PC-9 (cell line): ENCODE results near the gene NR5A1. TPM values are rescaled to one million over a fixed set of nuclear protein-coding genes. Genes with fewer than 3 reads are reported as not detected.

Source experiments
- BruUV-seq: library from RNA; stranded (reverse); fragments of 400-500 nt; replicated peaks from 2 replicates; lab custom pipeline; 2021; lab: Mats Ljungman, UMichigan
- CTCF ChIA-PET: fragments of 300-600 bp; sonication (Branson Sonifier 250); formaldehyde crosslinking; loops from one replicate; lab custom pipeline; 2022; ENCODE audit warnings: antibody characterized with exemption; lab: Charles Lee
- POLR2A ChIA-PET: fragments of 300-600 bp; sonication (Branson Sonifier 250); formaldehyde crosslinking; loops from one replicate; lab custom pipeline; 2022; ENCODE audit warnings: antibody characterized with exemption; ENCODE audit not compliant: unreplicated experiment; lab: Charles Lee
- DNase-seq, 2 experiments: peaks; one replicate each; pipeline versions ENCODE4 v3.0.0 to v3.0.0-alpha.2; 2015 to 2022; ENCODE audit warnings: mixed read lengths in 1 of 2
- H2AFZ ChIP-seq: fragments of 200-600 bp; sonication (generic); 2 replicates; pipeline ENCODE4 v1.8.1; 2017; ENCODE audit warnings: antibody characterized with exemption
- H3F3A ChIP-seq: fragments of 200-600 bp; sonication (generic); 2 replicates; pipeline ENCODE4 v1.8.1; 2017; ENCODE audit warnings: antibody characterized with exemption, mild to moderate bottlenecking, low read depth; ENCODE audit not compliant: insufficient read depth
- H3K27ac ChIP-seq: fragments of 200-600 bp; sonication (generic); 2 replicates; pipeline ENCODE4 v1.6.1; 2016; ENCODE audit warnings: mixed run types
- H3K27me3 ChIP-seq: fragments of 200-600 bp; sonication (generic); 2 replicates; pipeline ENCODE4 v1.6.1; 2016; ENCODE audit warnings: low read depth, mixed run types; ENCODE audit not compliant: insufficient read depth
- H3K36me3 ChIP-seq: fragments of 200-600 bp; sonication (generic); 2 replicates; pipeline ENCODE4 v1.6.1; 2016; ENCODE audit warnings: low read depth, mixed run types
- H3K4me1 ChIP-seq: fragments of 200-600 bp; sonication (generic); replicated peaks from 2 replicates; pipeline ENCODE4 v1.6.1; 2016; ENCODE audit warnings: mixed run types; ENCODE audit not compliant: insufficient read depth
- H3K4me2 ChIP-seq: fragments of 200-600 bp; sonication (generic); 2 replicates; pipeline ENCODE4 v1.6.1; 2017; ENCODE audit warnings: mixed run types
- H3K4me3 ChIP-seq: fragments of 200-600 bp; sonication (generic); 2 replicates; pipeline ENCODE4 v1.6.1; 2016; ENCODE audit warnings: mixed run types
- H3K79me2 ChIP-seq: fragments of 200-600 bp; sonication (generic); 2 replicates; pipeline ENCODE4 v1.6.1; 2017; ENCODE audit warnings: low read depth, mixed run types
- H3K9me2 ChIP-seq: fragments of 200-600 bp; sonication (generic); 2 replicates; pipeline ENCODE4 v1.8.1; 2017; ENCODE audit warnings: mild to moderate bottlenecking; ENCODE audit not compliant: insufficient read depth
- H3K9me3 ChIP-seq: fragments of 200-600 bp; sonication (generic); 2 replicates; pipeline ENCODE4 v1.8.1; 2016; ENCODE audit warnings: low read depth; ENCODE audit not compliant: insufficient read depth
- H4K20me1 ChIP-seq: fragments of 200-600 bp; sonication (generic); 2 replicates; pipeline ENCODE4 v1.8.1; 2017; ENCODE audit not compliant: insufficient read depth
- EZH2 ChIP-seq: fragments of 200-600 bp; sonication (generic); IDR thresholded peaks from 2 replicates; pipeline ENCODE4 v1.8.0; 2017; ENCODE audit warnings: antibody characterized with exemption, low read depth
- intact Hi-C: fragments of 100-400 bp; cut with micrococcal nuclease; formaldehyde crosslinking; loops from one replicate; pipeline ENCODE4 v1.10.0; 2022; ENCODE audit not compliant: unreplicated experiment
- total RNA-seq: library from RNA; stranded (reverse); gene quantifications from 2 replicates; pipeline ENCODE4 v1.2.3, GENCODE V29; 2021
- TF ChIP-seq, protein P1 (sequence below): fragments of 200-600 bp; sonication (generic); conservative IDR thresholded peaks from 2 replicates; pipeline ENCODE4 v1.6.1; 2017; ENCODE audit warnings: mixed run types, antibody characterized with exemption, mild to moderate bottlenecking, moderate library complexity

Gene NR5A1
- total RNA-seq, 1 experiment from 2014 or later, result 0.15 TPM

GRCh38 chr9:124472770-124473169 lies 34.4 kb downstream of the NR5A1 start:
- no peaks in the 10 kb centered on the region for H3F3A ChIP-seq
- H3K4me3 ChIP-seq, result no peak overlapping the region

DNA sequence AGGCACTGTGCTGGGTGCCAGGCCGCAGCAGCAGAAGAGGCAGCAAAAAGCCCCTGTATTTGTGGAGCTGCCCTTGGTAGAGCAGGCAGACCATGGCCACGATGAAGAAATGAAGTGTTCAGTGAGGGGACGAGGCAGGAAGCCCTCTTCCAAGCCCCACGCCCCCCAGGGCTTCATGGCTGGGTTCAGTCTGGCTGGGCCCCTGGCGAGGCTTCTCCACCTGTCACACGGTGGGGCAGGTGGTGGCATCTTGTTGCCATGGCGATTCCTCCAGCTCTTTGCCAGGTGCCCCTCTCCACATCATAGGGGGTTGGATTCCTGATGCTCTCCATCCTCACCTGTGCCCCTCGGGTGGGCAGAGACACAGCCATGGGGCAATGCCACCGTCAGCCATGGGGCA lies 35.4 kb downstream of the NR5A1 start:
- Histone ChIP-seq H3F3A (no peaks in the 10 kb centered on the region), H3K4me2 (no peak overlapping the region), H3K4me3 (no peak overlapping the region), H3K27me3 (0 out of 2 replicates have a peak, but pooled peaks cover under 1% of the 10 kb centered on the region), H4K20me1 (no peaks in the 10 kb centered on the region; the same call in 1 of the 2 replicates), H3K9me3 (no peaks in the 10 kb centered on the region), H3K79me2 (no peaks in the 10 kb centered on the region), H2AFZ (no peak overlapping the region), H3K9me2 (no peaks in the 10 kb centered on the region), H3K36me3 (no peaks in the 10 kb centered on the region), H3K27ac (no peak overlapping the region), H3K4me1 (no peaks in the 10 kb centered on the region)
- ChIA-PET CTCF (no interaction called here), POLR2A (no interaction called here)
- BruUV-seq, result no TSS peak
- no peak for DNase-seq
- TF ChIP-seq, protein P1, sequence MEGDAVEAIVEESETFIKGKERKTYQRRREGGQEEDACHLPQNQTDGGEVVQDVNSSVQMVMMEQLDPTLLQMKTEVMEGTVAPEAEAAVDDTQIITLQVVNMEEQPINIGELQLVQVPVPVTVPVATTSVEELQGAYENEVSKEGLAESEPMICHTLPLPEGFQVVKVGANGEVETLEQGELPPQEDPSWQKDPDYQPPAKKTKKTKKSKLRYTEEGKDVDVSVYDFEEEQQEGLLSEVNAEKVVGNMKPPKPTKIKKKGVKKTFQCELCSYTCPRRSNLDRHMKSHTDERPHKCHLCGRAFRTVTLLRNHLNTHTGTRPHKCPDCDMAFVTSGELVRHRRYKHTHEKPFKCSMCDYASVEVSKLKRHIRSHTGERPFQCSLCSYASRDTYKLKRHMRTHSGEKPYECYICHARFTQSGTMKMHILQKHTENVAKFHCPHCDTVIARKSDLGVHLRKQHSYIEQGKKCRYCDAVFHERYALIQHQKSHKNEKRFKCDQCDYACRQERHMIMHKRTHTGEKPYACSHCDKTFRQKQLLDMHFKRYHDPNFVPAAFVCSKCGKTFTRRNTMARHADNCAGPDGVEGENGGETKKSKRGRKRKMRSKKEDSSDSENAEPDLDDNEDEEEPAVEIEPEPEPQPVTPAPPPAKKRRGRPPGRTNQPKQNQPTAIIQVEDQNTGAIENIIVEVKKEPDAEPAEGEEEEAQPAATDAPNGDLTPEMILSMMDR, result no peak
- TF ChIP-seq EZH2, result no peak
- intact Hi-C loops, result no loop called here

More at GRCh38 chr9:124472770-124473169, 34.4 kb downstream of the NR5A1 start:
- Histone ChIP-seq H3K79me2 (no peaks in the 10 kb centered on the region), H3K27ac (no peak overlapping the region), H3K4me2 (no peak overlapping the region), H3K9me3 (no peaks in the 10 kb centered on the region), H3K9me2 (no peaks in the 10 kb centered on the region), H3K36me3 (no peaks in the 10 kb centered on the region), H4K20me1 (no peaks in the 10 kb centered on the region; the same call in 1 of the 2 replicates), H3K4me1 (no peaks in the 10 kb centered on the region), H2AFZ (no peak overlapping the region), H3K27me3 (0 out of 2 replicates have a peak, but pooled peaks cover 3% of the 10 kb centered on the region)
- no TSS peak for BruUV-seq
- CTCF ChIA-PET, result no interaction called here
- POLR2A ChIA-PET, result no interaction called here
- no peak for DNase-seq
- TF ChIP-seq EZH2, result no peak
- TF ChIP-seq, protein P1, result no peak
- intact Hi-C loops, result no loop called here

- no peak overlapping the region for H3K4me2 ChIP-seq
- no peaks in the 10 kb centered on the region; the same call in 1 of the 2 replicates for H4K20me1 ChIP-seq
- no peaks in the 10 kb centered on the region for H3K4me1 ChIP-seq
- H3K27me3 ChIP-seq, result no peaks in the 10 kb centered on the region
- no TSS peak for BruUV-seq
- ChIA-PET CTCF (no interaction called here), POLR2A (no interaction called here)
- no peaks in the 10 kb centered on the region for H3K36me3 ChIP-seq
- no peaks in the 10 kb centered on the region for H3K9me2 ChIP-seq
- H3K9me3 ChIP-seq, result no peaks in the 10 kb centered on the region
- no peaks in the 10 kb centered on the region for H3F3A ChIP-seq
- no peak for DNase-seq
- intact Hi-C loops, result no loop called here
- H3K79me2 ChIP-seq, result no peaks in the 10 kb centered on the region
- no peak overlapping the region for H3K4me3 ChIP-seq
- no peak overlapping the region for H3K27ac ChIP-seq
- no peak for TF ChIP-seq EZH2
- TF ChIP-seq, protein P1, result no peak
- H2AFZ ChIP-seq, result no peak overlapping the region
These were observed 36.5 kb downstream of the NR5A1 start for GRCh38 chr9:124470726-124471125.
